Stimulated activated CD4-positive, alpha-beta T cell treated with anti-CD3 and anti-CD28 coated beads, Interleukin-15, amount 100 ng/mL, for 1 hour (primary cell): ENCODE measurements around the gene SIGLEC1.

Experiments used
- DNase-seq, 2 donors: peaks; one replicate each; pipeline ENCODE4 v3.0.0-alpha.2; 2020; ENCODE audit warnings: low read depth in 1 of 2, low spot score in 1 of 2

The SIGLEC1 gene

DNA sequence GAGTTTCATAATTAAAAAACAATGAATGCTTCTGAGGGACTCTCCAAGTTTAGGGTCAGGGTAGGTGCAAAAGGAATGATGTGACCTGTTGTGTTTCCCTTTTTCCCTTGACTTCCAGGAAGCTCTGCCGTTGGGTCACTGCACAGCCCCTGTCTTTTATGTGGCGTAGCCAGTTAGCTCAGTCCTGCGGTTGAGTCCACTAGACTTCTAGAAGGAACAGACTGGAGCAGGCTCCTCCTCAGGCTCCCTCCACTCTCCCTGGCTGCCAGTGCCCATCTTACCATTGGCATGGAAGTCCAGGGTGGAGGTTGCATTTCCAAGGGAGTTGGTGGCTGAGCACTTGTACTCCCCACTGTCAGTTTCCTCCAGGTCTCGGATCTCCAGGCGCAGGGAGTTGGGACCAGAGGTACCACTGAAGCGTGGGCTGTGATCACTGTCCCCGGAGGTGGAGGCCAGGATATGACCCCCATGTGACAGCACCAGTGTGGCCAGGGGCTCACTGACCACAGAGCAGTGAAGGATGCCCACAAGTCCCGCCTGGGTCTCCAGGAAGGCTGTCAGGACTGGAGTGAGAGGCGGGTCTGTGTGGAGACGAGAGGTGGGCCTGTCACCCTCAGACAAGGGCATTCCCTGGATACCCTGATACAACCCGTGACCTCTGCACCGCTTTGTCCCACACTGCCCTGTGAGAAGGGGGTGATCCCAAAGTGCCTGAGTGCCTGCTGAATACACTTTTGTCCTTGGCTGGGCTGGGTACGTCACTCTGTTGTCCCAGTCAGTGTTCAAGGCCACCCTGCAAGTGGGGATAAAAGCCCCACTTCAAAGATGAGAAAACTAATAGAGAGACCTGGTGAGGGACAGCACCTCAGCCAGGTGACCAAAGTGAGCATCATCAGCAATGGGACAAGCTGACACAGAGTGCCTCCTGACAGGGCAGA lies 11.1 kb downstream of the SIGLEC1 start:
- no peak for DNase-seq

DNA sequence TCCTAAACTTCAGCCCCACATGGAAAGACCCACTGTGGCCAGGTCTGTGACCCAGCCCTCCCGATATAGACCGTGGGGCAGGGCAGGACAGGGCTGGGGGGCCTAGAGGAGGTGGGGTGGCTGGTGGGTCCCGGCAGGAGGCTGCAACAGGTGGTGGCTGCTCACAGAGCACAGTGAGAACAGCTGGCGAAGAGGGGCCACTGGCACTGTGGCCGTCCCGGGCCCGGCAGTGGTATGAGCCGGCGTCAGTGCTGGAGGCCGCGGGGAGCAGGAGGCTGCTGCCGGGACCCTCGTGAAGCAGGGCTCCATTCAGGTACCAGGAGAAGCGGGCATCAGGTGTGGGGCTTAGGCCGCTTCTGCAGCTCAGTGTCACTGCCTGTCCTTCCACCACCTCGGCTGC lies 13.4 kb downstream of the SIGLEC1 start:
- DNase-seq: no peak

DNA sequence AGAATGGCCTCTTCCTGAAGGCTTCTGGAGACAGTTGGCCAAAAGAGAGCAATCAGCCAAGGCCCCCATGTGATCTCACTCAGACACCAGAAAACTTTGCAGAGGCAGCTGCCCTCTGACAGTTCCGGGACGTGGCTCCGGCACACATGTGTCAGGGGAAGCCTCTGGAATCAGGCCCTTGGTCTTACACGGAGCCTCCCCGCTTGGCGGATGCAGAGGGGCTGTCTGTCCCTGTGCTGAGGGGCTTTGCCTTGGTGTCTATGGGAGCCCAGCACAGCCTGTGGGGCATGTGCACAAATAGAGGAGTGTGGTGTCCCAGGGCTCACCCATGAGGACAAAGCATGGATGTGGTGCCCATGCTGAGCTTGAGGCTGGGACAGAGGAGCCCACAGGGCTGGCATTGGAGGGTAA lies 13.8 kb downstream of the SIGLEC1 start:
- DNase-seq: no peak

DNA sequence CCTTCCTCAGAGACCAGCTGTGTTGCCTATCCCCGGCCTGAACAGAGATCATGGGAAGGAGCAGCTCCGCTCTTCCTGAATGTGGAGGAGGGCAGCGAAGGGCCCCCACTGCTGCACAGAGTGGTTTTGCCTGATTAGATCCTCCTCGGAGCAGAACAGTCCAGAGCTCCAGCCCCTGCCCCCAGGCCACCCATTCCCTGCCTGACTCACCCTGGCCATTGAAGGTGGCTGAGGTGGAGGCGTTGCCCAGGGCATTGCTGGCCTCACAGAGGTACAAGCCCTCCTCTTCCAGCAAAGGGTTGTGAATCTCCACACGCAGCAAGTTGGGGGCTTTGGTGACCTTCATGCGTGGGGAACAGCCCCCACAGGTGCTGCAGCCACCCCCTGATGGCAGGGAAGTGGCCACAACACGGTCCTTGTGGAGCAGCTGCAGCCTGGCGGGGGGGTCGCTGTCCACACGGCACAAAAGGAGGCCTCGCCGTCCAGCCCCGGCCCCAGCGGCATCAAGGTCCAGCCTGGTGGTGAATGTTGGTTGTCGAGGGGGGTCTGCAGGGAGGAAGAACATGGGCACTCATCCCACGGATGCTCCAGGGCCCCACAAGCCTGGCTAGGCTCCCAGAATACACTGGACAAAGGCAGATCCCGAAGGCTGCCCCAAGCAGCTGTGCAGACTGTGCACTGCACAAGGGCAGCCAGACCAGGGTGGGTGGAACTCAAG lies 14.7 kb downstream of the SIGLEC1 start:
- no peak for DNase-seq

DNA sequence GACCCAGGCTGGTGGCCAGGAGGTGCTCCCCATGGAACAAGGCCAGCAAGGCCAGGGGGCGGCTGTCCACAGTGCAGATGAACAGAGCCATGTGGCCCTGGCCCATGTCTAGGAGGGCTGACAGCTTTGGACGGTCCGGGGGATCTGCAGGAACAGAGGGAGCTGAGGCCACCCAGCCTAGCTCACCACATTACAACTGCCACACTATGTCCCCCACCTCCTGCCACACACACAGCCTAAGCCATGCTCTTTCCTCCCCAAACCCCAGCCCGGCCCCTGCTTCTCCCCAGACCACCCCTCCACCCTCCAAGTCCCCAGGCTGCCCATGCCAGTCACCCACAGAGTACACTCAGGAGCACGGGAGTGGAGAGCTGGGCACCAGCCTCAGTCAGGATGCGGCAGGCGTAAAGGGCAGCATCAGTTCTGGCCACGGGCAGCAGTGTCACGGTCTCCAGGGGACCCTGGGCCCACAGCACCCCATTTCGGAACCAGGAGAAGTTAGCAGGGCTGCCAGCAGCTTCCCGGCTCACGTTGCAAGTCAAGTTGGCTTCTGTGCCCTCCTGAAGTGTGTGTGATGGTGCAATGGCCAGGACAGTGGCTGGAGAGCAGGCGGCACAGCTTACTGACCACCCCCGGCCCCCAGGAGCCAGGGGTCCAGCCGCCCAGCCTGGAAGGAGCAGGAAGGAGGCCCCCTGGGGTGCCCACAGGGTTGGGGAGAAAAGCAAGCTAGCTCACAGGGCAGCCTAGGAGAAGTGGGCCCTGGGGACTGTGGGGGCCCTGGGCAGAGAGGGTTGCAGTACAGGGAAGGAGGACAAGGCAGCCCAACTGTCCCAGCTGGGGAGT lies 15.4 kb downstream of the SIGLEC1 start:
- DNase-seq: no peak

DNA sequence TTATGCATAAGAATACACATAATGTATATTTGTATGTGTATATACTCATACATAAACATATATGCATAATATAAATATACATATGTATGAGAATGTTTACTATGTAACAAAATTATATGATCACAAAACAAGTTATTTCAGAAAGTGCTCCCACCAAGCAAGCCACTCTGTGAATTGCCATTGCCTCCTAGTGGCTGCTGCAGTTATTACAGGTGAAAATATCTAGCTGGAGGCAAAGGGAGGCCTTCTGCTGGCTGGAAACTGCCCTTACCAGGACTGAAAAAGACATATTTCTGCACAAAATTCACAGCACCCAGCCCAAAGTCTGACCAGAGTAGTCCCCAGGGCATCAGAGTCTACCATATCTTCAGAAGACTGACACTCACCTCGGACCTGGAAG lies 16.2 kb downstream of the SIGLEC1 start:
- no peak for DNase-seq

DNA sequence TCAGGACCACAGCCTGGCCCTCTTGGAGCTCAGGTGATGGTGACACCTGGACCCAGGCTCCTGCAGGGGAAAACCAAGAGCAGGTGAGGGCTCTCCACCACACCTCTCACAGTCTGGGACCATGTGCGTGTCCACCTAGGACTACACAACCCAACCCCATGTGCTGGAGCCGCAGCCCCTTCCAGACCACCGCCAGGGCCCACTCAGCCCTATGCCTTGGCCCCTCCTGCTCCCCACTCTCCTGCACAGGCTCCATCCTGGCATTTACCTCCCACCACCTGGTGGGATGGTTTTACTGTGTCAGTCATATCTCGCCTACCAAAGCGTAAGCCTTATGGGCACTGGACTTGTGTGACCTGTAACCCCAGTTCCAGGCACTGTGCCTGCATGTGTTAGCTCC lies 17.5 kb downstream of the SIGLEC1 start:
- DNase-seq: no peak

DNA sequence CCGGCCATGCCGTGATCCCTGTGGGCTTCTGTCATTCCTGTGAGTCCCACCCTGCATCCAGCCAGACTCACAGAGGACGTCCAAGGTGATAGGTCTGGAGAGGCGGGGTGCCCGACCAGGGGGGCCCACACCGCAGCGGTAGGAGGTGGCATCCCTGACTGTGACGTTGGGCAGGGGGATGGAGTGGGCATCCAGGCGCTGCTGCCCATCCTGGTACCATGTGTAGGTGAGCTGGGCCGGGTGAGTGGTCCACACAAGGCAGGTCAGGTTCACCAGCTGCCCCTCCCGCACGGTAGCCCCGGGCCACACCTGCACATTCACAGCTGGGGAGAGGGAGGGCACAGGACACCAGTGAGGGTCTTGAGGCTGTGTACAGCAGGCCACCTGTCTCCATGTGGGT lies 19.0 kb downstream of the SIGLEC1 start:
- DNase-seq: no peak

DNA sequence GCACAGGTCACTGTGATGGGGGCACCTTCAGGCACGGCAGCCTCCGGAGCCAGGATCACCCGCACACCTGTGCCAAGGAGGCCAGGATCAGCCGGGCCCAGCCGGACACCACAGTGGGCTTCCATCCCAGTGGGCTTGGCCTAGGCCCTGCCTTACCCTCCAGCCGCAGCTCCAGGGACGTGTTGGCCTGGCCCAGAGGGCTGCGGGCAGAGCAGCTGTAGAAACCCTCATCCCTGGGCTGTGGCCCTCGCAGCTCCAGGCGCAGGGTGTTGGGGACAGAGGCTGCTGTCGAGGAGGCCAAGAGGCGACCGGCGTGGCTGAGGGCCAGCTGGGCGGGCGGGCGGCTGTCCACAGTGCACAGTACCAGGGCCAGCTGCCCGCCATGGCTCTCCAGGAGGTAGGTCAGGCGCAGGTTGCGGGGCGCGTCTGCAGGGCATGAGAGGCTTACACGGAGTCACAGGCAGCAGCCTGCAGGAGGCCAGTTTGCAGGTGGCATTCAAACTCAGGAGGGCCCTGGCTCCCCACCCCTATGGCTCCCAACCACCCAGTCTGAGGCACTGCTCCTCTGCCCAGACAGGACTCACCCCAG lies 19.6 kb downstream of the SIGLEC1 start:
- DNase-seq: no peak

DNA sequence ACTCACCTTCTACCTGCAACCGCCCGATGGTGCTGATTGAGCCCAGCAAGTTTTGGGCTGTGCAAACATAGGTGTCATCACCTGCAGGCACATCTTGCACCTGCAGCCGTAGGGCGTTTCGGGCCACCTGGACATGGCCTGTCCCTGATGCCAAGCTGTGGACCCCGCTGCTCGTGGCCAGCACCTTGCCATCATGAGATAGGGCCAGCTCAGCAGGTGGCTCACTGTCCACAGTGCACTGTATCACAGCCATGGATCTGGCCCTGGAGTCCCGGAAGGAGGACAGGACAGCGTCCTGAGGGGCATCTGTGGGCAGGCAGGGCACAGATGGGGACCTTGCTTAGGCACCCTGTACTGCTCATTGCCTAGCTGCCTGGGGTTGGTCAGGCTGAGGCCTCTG lies 20.5 kb downstream of the SIGLEC1 start:
- no peak for DNase-seq

DNA sequence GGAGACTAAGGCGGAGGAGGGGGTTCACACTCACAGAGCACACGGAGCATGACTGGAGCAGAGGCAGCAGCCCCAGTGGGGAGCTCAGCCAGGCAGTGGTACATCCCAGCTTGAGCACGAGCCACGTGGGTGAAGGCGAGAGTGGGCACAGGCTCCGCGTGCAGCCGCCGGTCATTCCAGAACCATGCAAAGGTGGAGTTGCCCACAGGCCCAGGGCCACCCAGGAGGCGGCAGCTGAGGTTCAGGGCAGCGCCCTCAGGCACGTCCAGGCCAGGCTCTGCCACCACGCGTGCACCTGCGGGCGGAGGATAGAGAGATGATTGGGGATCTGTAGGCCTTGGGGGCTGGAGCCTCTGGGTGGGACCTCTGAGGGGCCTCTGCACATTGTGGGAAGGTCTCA lies 21.1 kb downstream of the SIGLEC1 start:
- no peak for DNase-seq

DNA sequence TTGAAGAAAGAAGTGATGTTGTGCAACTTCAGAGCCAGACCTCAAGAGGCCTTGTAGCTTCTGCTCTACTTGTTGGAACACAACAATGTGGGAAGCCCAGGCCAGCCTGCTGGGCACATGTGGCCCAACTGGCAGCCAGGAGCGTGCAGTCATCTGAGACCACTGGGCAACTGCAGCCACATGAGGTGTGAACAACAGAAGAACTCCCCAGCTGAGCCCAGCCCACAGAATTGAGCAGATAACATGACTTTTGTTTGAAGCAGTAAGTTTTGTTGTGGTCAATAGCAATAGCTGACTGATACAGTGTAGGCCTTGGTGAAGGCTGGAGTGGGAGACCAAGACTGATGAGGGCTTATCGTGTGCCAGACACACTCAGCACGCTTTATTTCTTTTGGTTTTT lies 22.0 kb downstream of the SIGLEC1 start:
- no peak for DNase-seq

DNA sequence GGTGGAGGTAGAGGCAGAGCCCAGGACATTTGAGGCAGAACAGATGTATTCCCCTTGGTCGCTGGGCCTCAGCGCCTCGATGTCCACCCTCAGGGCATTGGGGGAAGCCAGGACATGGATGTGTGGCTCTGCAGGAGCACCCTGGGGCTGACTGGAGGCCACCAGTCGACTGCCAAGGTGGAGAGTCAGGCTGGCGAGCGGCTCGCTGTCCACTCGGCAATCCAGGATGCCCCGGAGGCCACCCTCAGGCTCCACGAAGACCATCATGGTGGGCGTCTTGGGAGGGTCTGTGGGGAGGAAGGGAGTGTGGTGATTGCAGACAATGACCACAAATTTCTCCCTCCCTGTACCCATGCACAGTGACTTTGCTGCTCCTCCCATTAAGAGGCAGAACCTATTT lies 22.4 kb downstream of the SIGLEC1 start:
- no peak for DNase-seq

DNA sequence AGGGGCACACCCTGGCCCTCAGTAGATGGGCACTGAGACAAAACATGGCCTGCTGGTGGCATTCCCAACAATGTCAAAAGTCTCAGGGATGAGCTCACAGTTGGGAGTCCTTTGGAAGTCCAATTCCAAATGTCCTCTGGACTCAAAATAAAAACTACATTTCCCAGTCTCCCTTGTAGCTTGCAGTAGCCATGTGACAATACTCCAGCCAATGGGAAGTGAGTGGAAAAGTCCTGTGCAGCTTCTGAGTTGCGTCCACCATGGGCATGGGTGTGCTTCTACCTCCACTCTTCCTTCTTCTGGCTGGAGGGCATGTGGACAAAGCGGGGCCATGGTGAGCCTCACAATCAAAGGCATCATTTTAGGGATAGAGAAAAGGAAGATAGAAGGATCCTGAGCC lies 24.7 kb downstream of the SIGLEC1 start:
- no peak for DNase-seq

DNA sequence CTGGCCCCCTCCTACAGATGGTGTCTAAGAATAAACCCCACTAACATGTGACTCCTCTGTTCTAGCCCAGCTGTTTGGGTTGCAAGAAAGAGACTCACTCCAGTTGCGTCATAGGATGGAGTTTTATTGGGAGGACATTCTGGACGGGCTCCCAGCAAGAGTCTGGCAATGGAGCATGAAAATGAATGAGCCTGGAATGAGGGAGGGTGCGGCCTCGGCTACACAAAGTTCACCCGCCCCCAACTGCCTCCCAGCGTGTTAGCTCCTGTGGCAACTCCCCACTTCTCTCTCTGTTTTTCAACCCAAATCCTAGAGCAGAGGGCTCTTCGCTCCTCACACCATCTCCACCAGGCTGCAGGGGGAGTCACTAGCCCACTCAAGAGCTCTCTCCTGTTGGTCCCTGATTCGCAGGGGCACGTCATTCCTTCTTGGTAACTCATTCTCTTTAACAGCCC lies 25.5 kb downstream of the SIGLEC1 start:
- no peak for DNase-seq

DNA sequence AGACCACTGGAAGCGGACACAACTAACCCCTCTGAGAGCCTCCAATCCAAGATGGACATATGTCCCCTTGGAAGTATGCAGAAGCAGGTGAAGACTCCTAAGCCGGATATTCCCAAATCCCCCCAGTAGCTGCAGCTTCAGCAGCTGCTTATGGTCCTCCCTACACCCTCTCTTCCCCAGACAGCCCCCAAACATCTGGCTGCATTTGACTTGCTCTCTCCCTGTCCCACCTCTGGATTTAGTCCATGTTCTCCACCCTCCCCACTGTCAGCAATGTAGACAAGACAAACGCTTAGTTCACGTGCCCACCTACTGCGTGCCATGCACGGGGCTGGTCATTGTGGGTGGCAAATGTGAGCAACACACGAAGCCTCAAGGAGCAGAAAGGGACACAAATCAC lies 26.0 kb downstream of the SIGLEC1 start:
- no peak for DNase-seq

DNA sequence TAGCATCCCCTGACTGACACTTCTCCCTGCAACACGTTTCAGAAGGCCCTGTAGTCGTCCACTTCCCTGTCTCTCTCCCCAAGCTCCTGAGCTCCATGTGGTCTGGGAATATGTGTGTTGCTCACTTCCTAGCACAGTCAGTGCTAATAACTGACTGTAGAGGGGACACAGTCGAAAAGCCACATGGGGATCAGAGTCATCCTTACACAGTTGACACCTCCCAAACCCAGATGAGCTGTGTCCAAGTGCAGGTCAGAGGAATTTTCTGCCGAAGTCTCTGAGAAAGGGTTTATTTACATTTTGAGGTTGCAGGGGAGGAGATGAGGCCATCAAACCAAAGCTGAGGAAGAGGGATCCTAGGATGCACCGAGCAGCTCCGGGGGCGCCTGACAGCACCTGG lies 27.1 kb downstream of the SIGLEC1 start:
- no peak for DNase-seq

DNA sequence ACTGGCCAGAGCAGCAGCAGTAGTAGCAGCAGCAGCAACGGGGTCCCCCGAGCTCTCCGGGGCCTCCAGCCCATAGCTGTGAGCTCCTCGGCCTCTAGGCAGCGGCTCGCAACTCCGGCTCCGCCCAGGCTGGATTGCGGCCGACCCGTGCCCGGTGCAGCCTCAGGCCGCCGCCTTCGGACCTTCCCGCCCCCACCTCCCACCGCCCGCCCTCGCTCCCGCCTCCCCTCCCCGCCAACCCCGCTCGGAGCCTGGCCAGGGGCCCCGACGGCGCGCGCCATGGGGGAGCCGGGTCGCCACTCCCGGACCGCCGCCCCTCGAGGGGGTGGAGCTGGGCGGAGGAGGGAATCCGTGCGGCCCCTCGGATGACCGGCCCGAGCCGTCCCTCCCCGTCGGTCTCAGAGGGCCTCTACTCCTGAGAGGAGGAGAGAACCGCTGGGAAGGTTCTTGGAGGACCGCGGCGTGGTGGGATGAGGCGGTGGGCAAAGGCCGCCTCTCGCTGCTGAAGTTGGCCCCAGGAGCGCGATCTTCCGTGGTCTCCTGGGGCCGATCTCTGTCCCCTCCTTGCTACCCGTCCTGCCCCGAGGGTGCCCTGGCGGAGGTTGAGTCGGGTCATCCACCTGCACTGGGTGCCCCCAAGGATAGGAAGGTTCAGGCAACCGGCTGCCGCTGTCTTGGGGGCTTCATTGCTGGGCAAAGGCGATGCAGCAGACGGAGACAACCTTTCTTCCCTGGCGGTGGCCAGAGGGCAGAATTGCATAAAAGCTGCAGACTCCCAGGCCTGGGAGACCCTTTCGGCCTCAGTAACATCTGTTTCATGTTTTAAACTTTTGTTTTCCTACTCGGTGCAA lies 30.2 kb downstream of the SIGLEC1 start, which contains the start of gene ADAM33:
Gene ADAM33, minus strand, starts transcription at position 80 of the 851 bp plus-strand sequence. Its CDS starts 6 bp downstream, at position 74.
- DNase-seq: no peak

DNA sequence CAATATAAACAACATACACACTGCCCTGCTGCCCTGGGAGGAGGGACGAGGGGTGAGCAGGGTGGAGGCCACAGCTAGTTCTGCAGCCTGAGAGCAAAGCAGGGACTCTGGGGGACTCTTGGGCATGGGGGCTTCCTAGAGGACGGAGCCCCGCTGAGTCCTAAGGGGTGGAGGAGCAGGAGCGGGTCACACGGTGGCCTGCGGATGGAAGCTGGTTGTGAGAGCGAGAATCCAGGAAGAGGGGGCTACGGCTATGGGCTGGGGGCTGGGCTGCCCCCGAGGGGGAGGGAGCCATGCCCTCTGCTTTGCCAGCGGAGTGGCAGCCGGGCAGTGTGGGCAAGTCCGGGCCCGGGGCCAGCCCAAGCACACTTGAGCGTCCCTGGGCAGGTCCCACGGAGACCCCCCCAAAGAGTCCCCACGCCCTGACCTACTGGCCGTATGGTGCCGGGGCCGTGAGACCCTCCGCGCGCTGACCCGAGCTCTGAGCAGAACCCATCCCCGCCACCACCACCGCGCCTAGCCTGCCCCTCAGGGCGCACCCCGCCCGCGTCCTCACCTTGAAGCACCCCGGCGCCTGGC lies 31.0 kb downstream of the SIGLEC1 start:
- DNase-seq: no peak
